ENCODE data around the gene GPC3.

The GPC3 gene

GRCh38 chrX:133497356-133497755 is 488.0 kb downstream of the GPC3 start:
- no peak for DNase-seq (ENCODE audit: low spot score)

GRCh38 chrX:133495464-133496391 is 489.7 kb downstream of the GPC3 start:
- no peak for DNase-seq (ENCODE audit: low spot score)

DNA sequence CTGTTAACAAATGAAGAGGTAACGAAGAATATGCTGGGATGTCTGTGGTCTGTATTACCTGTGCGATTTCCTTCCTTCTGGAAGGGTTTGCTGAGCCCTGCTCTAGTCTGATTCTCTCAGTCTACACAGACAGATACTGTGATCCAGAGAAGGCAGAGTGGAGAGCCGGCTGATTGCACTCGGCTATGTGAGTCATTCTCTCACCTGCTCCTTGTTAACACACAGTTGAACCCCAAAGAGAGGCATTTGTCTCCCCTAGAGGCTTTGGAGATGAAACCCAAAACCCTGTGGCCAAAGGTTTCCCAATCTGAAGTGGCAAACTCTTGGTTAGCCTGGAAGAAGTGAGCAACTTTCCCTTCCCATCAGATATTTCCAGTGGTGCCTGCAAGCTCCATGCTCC is 492.0 kb downstream of the GPC3 start:
- no peak for DNase-seq (ENCODE audit: low spot score)

GRCh38 chrX:133490955-133491354 is 494.4 kb downstream of the GPC3 start:
- no peak for DNase-seq (ENCODE audit: low spot score)
